Effector CD4-positive, alpha-beta T cell (primary cell): ENCODE results near the gene EIF5A.

Source experiments
- DNase-seq: peaks from one replicate; pipeline ENCODE4 v3.0.0-alpha.2; 2020

Gene EIF5A

GRCh38 chr17:7285679-7286078 lies 21.7 kb upstream of the EIF5A start:
- DNase-seq: no peak

GRCh38 chr17:7289256-7290032 lies 18.0 kb upstream of the EIF5A start:
- DNase-seq: no peak

- no peak for DNase-seq
Measured at GRCh38 chr17:7290166-7290565, 17.3 kb upstream of the EIF5A start.

GRCh38 chr17:7290685-7291084 lies 16.7 kb upstream of the EIF5A start:
- DNase-seq: no peak

- no peak for DNase-seq
Measured at GRCh38 chr17:7292194-7292593, 15.2 kb upstream of the EIF5A start.

GRCh38 chr17:7292729-7293128 lies 14.7 kb upstream of the EIF5A start:
- DNase-seq: no peak

- no peak for DNase-seq
Measured at GRCh38 chr17:7293159-7293558, 14.3 kb upstream of the EIF5A start.

- DNase-seq: no peak
Measured at GRCh38 chr17:7293816-7294613, 13.4 kb upstream of the EIF5A start.

- DNase-seq: peak; percentile 65
Measured at GRCh38 chr17:7294614-7295153, 12.7 kb upstream of the EIF5A start, which contains the start of gene YBX2. Gene YBX2 (minus strand): TSS chr17:7294639. CDS start chr17:7294500, 139 bp downstream.

GRCh38 chr17:7295230-7296180 lies 11.9 kb upstream of the EIF5A start:
- no peak for DNase-seq

GRCh38 chr17:7296189-7296861 lies 11.1 kb upstream of the EIF5A start:
- peak; percentile 61 for DNase-seq

- no peak for DNase-seq
Measured at GRCh38 chr17:7304179-7304578, 3.2 kb upstream of the EIF5A start.

GRCh38 chr17:7307686-7308624 lies 527 bp downstream of the EIF5A start:
- peak; percentile 48 for DNase-seq

GRCh38 chr17:7308625-7309433 lies 1.4 kb downstream of the EIF5A start:
- peak; percentile 84 for DNase-seq

GRCh38 chr17:7309628-7310027 lies 2.2 kb downstream of the EIF5A start:
- no peak for DNase-seq

- no peak for DNase-seq
Measured at GRCh38 chr17:7311110-7311705, 3.8 kb downstream of the EIF5A start.

- DNase-seq: no peak
Measured at GRCh38 chr17:7312432-7313087, 5.1 kb downstream of the EIF5A start.

GRCh38 chr17:7313088-7313889 lies 5.9 kb downstream of the EIF5A start:
- no peak for DNase-seq
